ENCODE data around the gene SEMA3F.

The SEMA3F gene

DNA sequence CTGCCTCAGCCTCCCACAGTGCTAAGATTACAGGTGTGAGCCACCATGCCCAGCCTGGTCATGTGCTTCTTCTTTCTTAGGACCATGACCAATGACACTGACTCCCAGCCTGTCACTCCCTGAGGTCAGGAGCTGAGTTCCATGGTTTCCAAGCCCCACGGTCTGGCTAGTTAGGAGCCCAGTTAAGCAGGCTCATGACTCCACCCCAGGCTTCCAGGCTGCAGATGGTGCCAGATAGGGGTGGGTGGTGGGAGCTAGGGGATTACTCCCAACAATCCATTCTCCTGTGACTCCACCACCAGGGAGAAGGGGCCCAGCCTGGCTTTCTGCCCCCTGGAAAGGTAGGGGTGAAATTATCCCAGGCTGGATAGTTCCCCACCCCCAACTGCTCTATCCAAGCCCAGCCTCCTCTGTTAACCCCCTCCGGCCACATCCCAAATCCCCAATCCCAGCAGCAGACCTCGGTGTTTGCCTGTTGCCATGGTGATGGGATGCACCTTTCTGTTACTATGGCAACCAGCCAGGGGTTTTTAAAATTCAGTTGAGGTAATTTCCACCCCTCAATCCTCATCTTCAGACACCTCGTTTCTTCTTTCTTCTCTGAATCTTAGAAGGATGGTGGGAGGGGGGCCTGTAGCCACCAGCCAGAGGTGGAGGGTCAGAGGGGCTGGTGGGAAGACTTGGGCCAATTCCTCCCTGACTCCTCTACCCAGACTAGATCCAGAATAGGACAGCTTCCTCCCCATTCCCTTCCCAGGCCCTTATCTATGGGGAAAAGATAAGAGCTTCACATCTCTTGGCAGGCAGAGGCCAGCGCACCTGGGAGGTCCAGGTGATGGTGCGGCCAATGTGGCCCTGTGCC, 22.5 kb upstream of the SEMA3F start:
- no peak for DNase-seq (ENCODE audit: low read depth in 2 of 2, low spot score in 1 of 2)

DNA sequence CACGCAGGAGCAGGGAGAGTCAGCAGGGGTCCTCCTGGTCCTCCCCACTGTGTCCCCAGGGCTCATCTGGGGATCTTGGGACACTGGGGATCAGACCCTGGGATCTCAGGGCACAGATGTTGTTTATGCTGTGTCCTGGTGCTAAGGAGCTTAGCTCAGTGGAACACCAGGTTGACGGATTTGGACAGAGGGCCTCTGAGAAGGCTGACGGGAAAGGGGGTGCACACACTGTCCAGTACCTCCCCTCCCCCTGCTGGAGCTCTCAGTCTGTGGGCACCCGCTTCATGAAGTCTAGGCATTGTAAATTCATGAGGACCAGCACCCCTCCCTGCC, 21.9 kb upstream of the SEMA3F start:
- DNase-seq (ENCODE audit: low read depth in 2 of 2, low spot score in 1 of 2) = no peak

DNA sequence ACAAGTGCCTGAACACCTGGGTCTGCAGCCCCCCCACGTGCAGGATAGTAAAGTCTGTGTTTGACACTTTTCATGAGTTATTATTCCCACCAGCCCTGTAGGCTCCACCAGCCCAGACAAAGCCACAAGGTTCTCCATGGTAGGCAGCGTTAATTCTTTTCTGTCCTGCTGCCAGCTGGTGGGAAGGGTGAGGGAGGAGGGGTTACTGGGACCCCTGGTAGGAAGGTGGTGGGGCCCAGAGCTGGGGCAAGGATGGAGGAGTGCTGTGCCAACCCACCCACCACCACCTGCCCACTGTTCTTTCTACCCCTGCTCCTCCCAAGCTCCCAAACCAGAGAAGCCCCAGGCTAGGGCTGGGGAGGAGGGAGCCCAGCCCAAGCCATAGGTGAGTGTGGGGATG, 20.8 kb upstream of the SEMA3F start:
- DNase-seq (ENCODE audit: low read depth in 2 of 2, low spot score in 1 of 2) = no peak

DNA sequence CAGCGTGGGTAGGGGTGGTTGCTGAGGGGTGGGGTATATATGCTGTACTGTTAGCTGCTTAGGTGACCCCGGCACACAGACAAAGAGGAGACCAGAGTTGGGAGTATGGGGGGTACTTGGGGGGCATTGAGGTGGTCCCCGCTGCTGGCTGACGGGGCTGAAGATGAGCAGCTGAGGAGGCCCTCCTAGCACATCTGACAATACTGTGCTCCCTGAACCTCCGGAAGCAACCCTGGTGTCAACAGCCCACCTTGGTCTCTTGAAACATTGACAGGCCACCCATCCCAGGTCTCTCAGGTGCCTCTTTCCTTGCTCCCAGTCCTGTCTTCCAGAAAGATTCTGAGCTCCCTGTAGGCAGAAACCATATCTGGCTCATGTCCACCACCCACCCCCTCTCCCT, 19.2 kb upstream of the SEMA3F start:
- DNase-seq (ENCODE audit: low read depth in 2 of 2, low spot score in 1 of 2) = no peak

DNA sequence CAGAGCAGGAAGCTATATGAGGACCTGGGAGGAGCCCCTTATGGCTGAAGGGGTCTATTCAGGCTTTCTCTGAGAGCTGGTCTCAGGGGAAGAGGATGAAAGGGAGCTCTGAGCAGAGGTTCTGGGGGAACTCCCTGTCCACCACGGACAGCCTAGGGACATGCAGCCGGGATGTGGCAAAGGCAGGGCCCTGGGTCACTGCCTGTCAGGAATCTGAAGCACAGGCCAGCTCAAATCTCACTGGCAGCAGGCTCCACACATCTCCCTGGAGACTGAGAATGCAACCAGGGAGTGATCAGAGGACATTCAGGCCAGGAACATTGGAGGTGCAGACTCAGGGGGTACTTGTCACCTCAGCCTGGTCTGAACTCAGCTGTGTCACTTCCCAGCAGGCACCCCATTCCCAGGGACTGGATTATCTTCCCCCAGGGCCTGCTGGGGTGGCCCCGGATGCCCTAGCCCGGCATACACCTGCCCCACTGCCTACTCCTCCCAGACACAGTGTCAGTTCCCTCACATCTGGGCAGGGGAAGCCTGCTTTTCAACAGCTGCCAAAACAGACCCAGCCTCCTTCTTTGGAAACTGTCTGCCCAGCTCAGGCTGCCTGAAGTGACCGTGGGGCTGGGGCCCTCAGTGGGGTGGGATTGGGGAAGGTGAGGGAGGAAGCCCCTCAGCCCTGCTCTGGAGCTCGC, 18.3 kb upstream of the SEMA3F start:
- DNase-seq (ENCODE audit: low read depth in 2 of 2, low spot score in 1 of 2) = no peak

DNA sequence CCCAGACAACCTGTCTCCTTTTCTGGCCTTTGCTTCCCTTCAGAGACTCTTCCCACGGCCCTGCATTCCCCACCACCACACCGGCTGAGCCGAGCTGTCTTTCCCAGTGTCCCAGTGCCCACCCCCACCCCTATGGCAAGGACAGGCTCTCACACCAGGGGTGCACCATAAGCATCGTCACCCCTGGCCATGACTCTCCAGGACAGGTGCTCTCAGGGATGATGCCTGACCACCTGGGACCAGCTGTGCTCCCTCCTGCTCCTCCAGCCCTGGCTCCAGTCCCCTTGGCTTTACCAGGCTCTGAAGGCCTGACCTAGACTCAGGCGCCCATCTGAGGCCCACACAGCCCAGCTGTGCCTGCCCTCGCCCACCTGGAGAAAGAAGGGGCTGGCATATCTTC, 17.6 kb upstream of the SEMA3F start:
- no peak for DNase-seq (ENCODE audit: low read depth in 2 of 2, low spot score in 1 of 2)

DNA sequence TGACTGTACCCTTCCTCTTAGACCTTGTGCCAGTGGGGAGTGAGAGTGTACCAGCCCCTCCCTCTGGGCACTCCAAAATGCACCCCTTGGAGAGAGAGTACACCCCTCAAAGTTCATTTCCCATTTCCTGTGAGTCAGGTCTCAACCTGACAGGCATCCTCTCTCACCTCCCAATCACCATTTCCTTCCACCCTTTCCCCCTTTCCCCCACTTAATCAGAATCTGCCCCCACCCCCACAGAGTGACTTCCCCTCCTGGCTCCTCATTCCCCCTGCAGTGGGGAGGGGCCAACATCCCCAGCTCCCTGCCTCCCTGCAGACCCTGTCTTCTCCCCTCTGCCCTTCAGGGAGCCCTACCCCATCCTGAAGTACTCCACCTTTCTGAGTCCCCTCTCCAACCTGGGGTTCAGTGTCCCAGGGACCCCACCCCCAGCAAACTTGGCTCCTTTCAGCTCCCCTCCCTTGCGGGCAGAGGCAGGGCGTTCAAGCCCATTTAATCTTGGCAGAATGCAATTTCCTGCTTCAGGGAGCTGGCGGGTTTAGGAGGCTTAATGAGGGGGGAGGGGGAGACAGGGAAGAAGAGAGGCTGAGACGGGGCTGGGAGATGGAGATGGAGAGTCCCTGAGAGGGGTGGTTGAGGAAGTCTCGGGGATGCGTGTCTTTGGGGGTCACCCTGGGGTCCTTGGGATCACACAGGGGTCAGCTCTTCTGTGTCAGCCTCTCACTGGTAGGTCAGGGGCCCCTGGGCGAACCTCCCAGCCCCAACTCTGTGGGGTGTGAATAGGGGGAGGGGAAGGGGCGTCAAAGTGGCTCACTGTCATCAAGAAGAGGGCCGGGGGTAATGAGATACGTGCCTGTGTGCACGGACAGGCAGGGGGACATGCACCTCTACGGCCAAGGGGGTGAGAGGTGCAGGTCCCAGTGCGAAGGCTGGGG, 16.6 kb upstream of the SEMA3F start:
- DNase-seq (ENCODE audit: low read depth in 2 of 2, low spot score in 1 of 2) = no peak

DNA sequence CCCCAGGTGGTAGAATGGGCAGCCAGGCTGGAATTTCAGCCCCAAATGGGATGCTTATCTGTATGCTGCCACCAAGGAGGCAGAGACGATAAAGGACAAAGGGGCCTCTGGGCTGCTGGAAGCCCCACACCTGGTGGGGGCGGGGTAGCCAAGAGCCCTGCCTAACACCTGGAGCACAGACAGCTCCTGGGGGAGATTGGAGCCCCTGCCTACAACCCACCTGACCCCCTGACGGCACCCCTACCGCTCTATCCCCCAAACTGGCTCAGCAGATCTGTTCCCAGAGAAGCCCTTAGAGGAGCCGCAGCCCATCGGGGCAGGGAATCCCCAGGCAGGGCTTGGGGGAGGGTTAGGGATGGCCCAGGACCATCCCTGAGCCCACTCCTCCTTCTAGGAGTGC, 15.8 kb upstream of the SEMA3F start:
- DNase-seq (ENCODE audit: low read depth in 2 of 2, low spot score in 1 of 2) = no peak

DNA sequence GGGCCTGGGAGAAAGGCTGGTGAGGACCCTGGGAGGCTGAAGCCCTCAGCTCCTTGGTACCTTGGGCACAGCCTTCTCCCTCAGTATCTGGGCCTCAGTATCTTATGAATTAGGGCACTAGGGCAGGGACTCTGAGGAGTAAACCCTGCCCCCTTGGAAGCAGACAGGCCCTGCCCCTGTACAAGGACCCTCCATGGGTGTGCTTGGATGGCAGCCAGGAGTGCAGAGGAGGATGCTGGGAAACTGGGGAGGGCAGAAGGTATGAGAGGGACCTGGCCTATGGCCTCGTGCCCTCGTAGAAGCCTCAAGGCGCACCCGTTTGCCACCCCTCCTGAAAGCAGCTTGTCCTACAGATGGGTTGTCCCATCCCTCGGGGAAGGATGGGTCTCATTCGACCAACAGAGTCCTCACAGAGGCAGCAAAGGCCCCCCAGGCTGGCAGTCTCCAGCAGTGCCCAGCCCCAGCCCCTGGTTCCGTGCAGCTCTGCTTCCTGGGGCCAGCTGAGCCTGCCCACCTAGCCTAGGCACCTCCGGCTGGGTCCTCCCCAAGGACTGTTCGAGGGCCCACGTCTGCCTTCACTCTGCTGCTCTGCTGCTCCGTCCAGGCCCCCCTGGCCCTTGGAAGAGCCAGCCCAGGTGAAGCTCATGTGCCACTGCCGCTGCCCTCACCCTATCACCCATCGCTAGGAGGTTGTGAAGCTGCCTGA, 15.3 kb upstream of the SEMA3F start:
- DNase-seq (ENCODE audit: low read depth in 2 of 2, low spot score in 1 of 2) = no peak

DNA sequence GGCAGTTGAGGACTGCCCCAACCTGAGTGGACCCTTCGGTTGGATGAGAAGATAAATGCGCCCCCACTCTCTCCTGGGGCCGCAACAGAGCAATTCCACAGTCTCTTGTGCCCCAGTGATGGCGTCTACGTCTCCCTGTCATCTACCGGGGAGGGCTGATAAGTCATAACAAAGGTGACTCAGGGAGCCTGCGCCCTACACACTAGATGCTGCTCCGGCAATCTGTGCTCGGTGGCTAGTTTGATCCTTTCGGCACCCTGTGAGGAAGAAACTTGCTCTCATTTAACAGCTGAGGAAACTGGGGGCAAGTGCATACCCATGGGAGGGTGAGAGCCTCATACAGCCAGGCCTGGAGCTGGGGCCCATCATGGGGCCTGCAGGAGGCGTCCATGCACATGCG, 14.1 kb upstream of the SEMA3F start:
- DNase-seq (ENCODE audit: low read depth in 2 of 2, low spot score in 1 of 2) = no peak

DNA sequence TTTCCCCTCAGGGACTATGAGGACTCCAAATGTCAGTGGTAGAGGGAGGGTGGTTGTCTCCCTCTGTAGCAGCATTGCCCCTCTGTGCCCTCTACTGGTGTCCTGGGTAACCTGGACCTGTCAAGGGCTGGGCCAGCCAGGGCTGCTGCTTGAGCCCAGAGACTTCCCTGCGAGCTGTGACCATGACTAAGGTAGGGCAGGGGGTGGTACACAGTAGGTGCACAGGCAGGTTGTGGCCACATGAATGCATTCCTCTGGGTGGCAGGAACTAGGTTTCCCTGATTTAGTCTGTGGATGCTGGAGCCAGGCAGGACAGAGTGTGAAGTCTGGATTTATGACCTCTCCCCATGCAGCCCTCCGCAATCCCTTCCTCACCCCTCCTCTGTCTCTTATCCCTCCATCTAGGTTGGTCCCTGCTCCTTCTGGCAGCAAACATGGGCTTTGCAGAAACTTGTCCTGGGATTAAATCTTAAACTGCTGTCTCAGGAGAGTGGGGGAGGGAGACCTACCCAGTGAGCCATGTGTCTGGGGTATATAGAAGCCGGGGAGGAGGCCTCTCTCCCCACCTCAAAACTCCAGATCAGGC, 8.7 kb upstream of the SEMA3F start:
- no peak for DNase-seq (ENCODE audit: low read depth in 2 of 2, low spot score in 1 of 2)

DNA sequence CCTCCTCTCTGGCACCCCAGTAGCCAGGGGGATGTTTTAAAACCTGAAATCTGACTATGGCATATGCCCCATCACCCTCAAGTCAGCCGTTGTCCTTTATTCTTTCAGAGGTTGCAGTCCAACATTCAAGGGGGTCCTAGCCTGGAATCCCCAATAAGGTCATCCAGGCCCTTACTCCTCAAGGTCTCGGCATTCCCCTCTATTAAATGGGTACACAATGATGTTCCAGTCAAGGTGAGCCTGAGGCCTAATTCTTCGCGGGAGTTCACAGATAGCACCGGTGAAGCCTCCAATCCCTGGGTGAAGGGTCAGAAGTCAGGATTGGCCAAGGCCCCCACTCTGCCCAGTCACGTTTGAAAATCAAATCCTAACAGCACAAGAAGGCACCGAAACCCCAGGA, 8.1 kb upstream of the SEMA3F start:
- DNase-seq (ENCODE audit: low read depth in 2 of 2, low spot score in 1 of 2) = no peak

DNA sequence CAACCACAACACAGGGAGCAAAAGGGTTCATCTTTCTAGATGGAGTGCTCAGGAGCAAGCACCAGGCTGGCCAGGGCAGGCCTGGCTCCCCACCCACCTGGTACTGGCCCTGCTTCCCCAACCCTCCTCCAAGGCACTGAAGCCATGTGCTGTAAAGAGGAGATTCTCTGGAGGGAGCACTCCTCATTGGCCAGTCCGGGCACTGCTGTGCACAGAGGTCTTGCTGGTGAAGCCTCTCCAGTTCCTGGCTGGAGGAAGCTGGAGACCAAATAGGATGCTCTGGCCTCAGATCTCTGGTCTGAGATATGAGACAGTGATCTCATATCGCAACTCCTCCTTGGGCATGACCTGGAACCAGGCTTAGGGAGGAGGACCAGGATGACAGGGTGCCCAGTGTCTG, 7.7 kb upstream of the SEMA3F start:
- DNase-seq (ENCODE audit: low read depth in 2 of 2, low spot score in 1 of 2) = no peak

DNA sequence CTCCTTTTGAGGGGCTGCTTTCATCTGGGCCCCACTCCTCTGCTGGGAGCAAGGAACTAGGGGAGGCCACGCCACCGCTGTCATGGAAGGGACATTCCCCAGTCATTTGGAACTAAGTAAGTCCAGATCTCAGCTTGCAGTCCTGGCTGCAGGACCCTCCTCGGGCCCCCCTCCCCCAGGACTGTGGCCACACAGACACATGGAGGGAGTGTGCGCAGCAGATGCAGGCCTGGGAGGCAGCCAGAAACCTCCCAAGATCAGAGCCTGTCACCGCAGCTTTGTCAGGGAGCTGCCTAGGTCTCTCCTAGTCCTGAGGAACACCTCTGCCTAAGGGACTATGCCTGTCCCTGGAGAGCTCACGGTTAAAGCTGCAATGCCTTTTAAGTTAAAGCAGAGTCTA, 7.3 kb upstream of the SEMA3F start:
- no peak for DNase-seq (ENCODE audit: low read depth in 2 of 2, low spot score in 1 of 2)

DNA sequence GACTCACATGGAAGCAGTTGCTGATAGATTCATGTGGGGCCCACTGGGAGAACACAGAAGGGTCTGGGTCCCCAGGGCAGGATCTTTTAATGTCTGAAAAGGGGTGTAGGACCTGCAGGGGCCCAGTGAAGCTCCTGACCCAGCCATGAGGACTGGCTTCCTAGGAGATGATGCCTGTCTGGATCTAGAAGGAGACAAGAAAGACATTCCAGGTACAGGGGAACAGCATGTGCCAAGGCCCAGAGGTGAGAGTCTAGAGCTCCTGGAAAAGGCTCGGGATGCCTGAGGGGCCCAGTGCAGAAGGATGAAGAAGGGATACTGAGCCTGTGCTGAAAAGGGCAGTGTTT, 4.7 kb upstream of the SEMA3F start:
- no peak for DNase-seq (ENCODE audit: low read depth in 2 of 2, low spot score in 1 of 2)

DNA sequence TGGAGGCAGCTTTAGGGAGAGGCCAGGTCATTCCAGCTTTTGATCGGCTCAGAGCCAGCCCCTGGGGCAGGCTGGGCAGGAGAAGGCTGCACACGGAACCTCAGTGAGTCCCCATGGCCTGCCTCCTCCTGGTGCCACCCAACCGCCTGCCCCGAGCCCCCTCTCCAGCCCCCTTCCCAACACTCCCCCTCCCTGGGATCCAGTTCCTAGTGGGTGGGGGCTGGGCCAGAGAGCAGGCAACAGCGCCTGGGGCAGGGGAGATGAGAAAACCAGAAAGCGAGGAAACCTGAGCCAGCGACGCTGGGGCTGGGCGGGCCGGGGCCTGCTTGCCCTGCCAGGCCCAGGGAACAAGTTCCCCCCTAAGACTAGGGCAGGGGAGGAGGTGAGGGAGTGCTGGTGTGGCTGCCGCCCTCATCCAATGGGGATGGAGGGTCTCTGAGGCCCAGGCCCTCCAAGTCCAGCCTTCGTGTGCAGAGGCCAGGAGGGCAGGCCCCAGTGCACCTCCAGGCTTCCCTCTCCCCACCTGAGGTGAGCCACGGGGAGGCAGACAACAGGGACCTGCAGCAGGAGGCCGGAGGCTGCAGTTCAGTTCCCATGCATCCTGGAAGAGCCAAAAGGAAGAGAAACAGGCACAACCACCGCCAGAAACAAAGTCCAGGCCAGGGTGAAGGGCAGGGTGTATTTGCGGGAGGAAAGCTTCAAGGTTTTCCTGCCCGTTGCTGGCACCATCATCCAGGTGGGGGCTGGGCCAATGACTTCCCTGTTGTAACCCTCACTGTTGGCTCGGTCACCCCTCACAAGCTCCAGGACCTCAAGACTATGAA, 4.0 kb upstream of the SEMA3F start:
- no peak for DNase-seq (ENCODE audit: low read depth in 2 of 2, low spot score in 1 of 2)

DNA sequence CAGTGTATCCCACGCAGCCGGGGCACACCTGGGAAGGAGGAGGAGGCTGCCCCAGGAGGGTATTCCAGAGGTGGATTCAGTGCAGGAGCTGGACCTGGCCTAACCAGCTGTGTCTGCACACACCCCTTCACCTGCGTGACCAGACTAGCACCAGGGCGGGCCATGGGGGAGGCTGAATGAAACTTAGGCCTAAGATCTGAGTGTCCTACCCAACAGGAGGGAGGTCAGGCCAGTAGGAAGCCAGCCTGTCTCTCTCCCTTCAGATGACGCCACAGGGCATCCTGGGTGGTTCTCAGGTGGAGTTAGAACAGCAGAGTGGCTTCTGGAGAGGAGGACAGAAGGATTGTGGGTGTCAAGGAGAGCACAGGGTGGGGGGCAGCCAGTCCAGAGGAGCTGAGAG, 3.4 kb upstream of the SEMA3F start:
- DNase-seq (ENCODE audit: low read depth in 2 of 2, low spot score in 1 of 2) = no peak

DNA sequence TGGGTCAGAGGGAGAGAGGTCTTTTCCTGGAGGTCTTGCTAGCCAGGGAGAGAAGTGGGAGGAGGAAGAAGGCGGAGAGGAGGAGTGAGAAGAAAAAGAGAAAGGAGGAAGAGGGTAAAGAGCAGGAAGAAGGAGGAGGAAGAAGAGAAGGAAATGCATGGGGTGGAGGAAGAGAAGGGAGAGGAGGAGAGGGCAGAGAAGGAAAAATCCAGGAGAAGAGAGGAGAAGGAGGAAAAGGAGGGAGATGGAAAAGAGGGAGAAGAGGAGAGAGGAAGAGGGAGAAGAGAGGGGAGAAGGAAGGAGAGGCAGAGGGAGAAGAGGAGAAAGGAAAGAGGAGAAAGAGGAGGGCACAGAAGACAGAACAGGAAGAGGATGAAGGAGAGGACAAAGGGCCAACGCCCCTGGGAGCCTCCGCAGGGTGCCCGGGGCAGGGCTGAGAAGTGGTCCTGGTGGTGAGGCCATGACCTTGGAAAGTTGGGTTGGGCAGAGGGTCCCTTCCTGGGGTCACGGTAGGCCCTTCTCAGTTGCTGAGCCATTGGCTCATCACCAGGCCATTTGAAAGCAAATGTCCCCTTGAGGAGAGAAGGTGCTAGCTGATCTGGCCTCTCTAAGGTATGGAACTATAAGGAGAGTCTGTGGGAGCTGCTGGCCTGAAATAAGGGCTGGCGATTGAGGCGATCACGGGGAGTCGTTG, 1.2 kb upstream of the SEMA3F start:
- no peak for DNase-seq (ENCODE audit: low read depth in 2 of 2, low spot score in 1 of 2)

DNA sequence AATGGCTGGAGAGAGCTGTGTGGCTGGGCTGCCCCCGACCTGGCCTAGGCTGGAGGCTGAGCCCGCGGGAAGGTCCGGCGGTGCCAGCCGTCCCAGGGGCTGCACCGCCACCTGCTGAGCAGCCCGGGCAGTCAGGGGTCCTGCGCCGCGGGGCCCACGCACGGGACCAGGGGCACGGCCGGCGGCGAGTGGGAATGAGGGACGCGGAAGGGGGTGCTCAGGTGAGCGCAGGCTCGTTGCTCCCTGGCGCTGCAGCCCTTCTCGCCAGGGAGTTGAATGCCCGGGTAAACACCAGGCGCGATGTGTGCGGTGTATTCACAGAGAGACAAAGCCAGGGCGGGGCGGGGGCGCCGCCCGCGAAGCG, 666 bp upstream of the SEMA3F start:
- no peak for DNase-seq (ENCODE audit: low read depth in 2 of 2, low spot score in 1 of 2)

DNA sequence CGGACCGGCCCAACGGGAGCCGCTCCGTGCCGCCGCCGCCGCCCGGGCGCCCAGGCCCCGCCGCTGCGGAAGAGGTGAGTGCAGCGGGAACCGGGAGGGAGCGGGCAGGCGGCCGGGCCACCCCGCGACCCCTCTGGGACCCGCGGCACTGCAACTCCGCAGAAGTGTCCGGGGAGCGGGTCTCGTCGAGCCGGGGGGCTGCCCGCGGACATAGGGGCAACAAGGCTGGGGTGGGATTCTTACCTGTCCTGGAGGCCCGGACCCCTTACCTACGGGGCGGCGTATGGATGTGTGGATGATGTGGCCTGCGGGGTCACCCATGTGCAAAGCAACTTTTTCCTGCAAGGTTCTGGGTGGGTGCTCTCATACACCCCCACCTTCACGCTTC, 361 bp downstream of the SEMA3F start:
- no peak for DNase-seq (ENCODE audit: low read depth in 2 of 2, low spot score in 1 of 2)

Measured in stimulated activated CD8-positive, alpha-beta memory T cell treated with anti-CD3 and anti-CD28 coated beads, Interleukin-4, amount 100 ng/mL, for 4 hours (primary cell).